ENCODE results near the gene PER2.

Gene PER2

GRCh38 chr2:238305965-238306671 is 17.7 kb upstream of the PER2 start:
- no peaks in the 10 kb centered on the region for H4K20me1 ChIP-seq (ENCODE audit: insufficient read depth)
- H3K36me3 ChIP-seq (ENCODE audit: insufficient read depth) = no peaks in the 10 kb centered on the region
- no peaks in the 10 kb centered on the region for H3K4me1 ChIP-seq (ENCODE audit: low read depth, poor library complexity, severe bottlenecking)
- H3K9ac ChIP-seq = no peak overlapping the region
- H3K4me3 ChIP-seq (IDR thresholded peaks at IDR 0.05; ENCODE audit: insufficient read depth, low read depth, low read length) = no peak overlapping the region
- H3K4me2 ChIP-seq = no peak overlapping the region
- H3K27ac ChIP-seq = no peak overlapping the region
- no peaks in the 10 kb centered on the region for H3K27me3 ChIP-seq (ENCODE audit: insufficient read depth, low read depth)
- no peaks in the 10 kb centered on the region for H3K79me2 ChIP-seq (ENCODE audit: insufficient read depth, low read depth)
- no peak overlapping the region for H2AFZ ChIP-seq (ENCODE audit: low read depth)
- no peak for TF ChIP-seq CTCF (conservative IDR thresholded peaks at IDR 0.05; ENCODE audit: low read depth, low read length)

GRCh38 chr2:238305092-238305862 is 16.9 kb upstream of the PER2 start:
- Histone ChIP-seq H2AFZ (ENCODE audit: low read depth) (no peak overlapping the region), H3K36me3 (ENCODE audit: insufficient read depth) (no peaks in the 10 kb centered on the region), H3K9ac (no peak overlapping the region), H3K27ac (no peak overlapping the region), H3K4me3 (IDR thresholded peaks at IDR 0.05; ENCODE audit: insufficient read depth, low read depth, low read length) (no peak overlapping the region), H3K4me2 (no peak overlapping the region), H3K4me1 (ENCODE audit: low read depth, poor library complexity, severe bottlenecking) (no peaks in the 10 kb centered on the region), H3K27me3 (ENCODE audit: insufficient read depth, low read depth) (no peaks in the 10 kb centered on the region), H4K20me1 (ENCODE audit: insufficient read depth) (no peaks in the 10 kb centered on the region), H3K79me2 (ENCODE audit: insufficient read depth, low read depth) (no peaks in the 10 kb centered on the region)
- TF ChIP-seq CTCF (conservative IDR thresholded peaks at IDR 0.05; ENCODE audit: low read depth, low read length) = no peak

- Histone ChIP-seq H3K4me2 (no peak overlapping the region), H3K4me1 (ENCODE audit: low read depth, poor library complexity, severe bottlenecking) (no peaks in the 10 kb centered on the region), H3K36me3 (ENCODE audit: insufficient read depth) (no peaks in the 10 kb centered on the region), H3K79me2 (ENCODE audit: insufficient read depth, low read depth) (no peaks in the 10 kb centered on the region), H2AFZ (ENCODE audit: low read depth) (no peak overlapping the region), H3K4me3 (IDR thresholded peaks at IDR 0.05; ENCODE audit: insufficient read depth, low read depth, low read length) (no peak overlapping the region), H3K27ac (no peak overlapping the region), H3K27me3 (ENCODE audit: insufficient read depth, low read depth) (no peaks in the 10 kb centered on the region), H4K20me1 (ENCODE audit: insufficient read depth) (no peaks in the 10 kb centered on the region), H3K9ac (no peak overlapping the region)
- no peak for TF ChIP-seq CTCF (conservative IDR thresholded peaks at IDR 0.05; ENCODE audit: low read depth, low read length)
Observed at GRCh38 chr2:238304116-238304515, 15.7 kb upstream of the PER2 start.

- TF ChIP-seq CTCF (conservative IDR thresholded peaks at IDR 0.05; ENCODE audit: low read depth, low read length) = no peak
- Histone ChIP-seq H3K4me1 (ENCODE audit: low read depth, poor library complexity, severe bottlenecking) (no peaks in the 10 kb centered on the region), H3K36me3 (ENCODE audit: insufficient read depth) (no peaks in the 10 kb centered on the region), H3K9ac (no peak overlapping the region), H4K20me1 (ENCODE audit: insufficient read depth) (no peaks in the 10 kb centered on the region), H3K27ac (no peak overlapping the region), H3K4me3 (IDR thresholded peaks at IDR 0.05; ENCODE audit: insufficient read depth, low read depth, low read length) (no peak overlapping the region), H3K79me2 (ENCODE audit: insufficient read depth, low read depth) (no peaks in the 10 kb centered on the region), H3K4me2 (no peak overlapping the region), H2AFZ (ENCODE audit: low read depth) (no peak overlapping the region), H3K27me3 (ENCODE audit: insufficient read depth, low read depth) (no peaks in the 10 kb centered on the region)
Observed at GRCh38 chr2:238302751-238303150, 14.3 kb upstream of the PER2 start.

All from KMS-11 (cell line).